A375 (cell line): Measurements from ENCODE around the gene CREG2. TPM values are rescaled to one million over a fixed set of nuclear protein-coding genes. Genes with fewer than 3 reads are reported as not detected.

Experiments
- small RNA-seq: library from RNA; depleted of rRNA; stranded (forward); fragments of <200 nt; gene quantifications from one replicate; pipeline ENCODE3, GENCODE V24; 2014
- total RNA-seq: library from RNA; depleted of rRNA; stranded (reverse); fragments of >200 nt; shearing (Covaris generic); gene quantifications from 2 replicates; pipeline ENCODE4 v1.2.3, GENCODE V29; 2014; rRNA removed

The CREG2 gene
- not detected in 2 replicates for total RNA-seq

DNA sequence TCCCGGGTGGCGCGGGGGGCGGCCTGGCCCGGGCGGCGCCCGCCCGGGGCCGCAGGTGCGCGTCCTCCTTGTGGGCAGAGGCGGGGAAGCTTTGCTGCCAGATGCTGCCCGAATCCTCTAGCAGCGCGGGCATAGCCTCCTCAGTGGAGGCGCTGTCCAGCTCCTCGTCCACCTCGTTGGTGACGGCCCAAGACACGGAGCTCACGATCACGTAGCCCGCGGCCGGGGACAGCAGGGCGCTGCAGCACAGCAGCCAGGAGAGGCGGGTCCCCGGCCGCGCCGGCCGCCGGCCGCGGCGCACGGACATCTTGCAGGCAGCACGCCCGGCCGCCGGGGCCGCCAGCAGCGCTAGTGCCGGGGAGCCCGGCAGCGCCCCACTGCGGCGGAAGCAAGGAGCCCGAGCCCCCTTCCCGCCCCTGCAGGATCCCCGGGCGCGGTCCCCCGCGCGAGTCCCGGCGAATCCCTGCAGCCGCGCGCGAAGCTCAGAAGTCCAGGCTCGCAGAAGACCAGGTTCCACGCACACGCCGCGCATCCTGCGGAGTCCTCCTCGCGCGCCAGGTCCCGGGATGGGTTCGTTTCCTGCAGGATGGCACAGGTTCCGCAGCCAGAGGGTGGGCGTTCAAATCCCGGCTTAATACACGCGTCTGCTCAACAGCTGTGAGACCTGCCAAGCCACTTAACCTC lies at the start of gene CREG2:
CREG2 (minus strand) TSS at position 353 of the 684 bp plus-strand sequence; CDS start at position 307, 46 bp downstream.

GRCh38 chr2:101308432-101309210 lies 78.7 kb downstream of the CREG2 start, which contains the start of gene RNF149:
TSS of gene RNF149 (minus strand) at chr2:101308701. CDS start at chr2:101308588, 113 bp downstream.

Small RNA genes within 50 kb of the gene (small RNA-seq; reads per million reads assigned to genes)
- not detected for gene MIR5696

Other genes with a start within 250 kb of the CREG2 start
- gene TBC1D8, start 236.1 kb downstream of the CREG2 start, total RNA-seq = 31.8 and 34.0 TPM in 2 replicates
- gene CNOT11, start 134.6 kb downstream of the CREG2 start, total RNA-seq = 18.7 and 24.3 TPM in 2 replicates
- 18.9 and 23.0 TPM in 2 replicates for gene RNF149, start 78.8 kb downstream of the CREG2 start, total RNA-seq
- gene RFX8, start 87.6 kb upstream of the CREG2 start, total RNA-seq = not detected in 2 replicates